Measurements from ENCODE around the gene CNOT6.
A peak's percentile ranks its signal among the peaks of the same experiment; 100 is the strongest.
"Not testable (repeated sequence)": the region's sequence is repeated elsewhere in the genome, so short reads cannot be mapped to it uniquely, and the experiment has no call there.

CNOT6 gene

GRCh38 chr5:180494060-180494509 lies at the start of gene CNOT6:
Gene CNOT6, plus strand, starts transcription at chr5:180494379. Its CDS starts 34,898 bp downstream, at chr5:180529277.
- peak; percentile 94 for DNase-seq

GRCh38 chr5:180454752-180455151 lies 39.4 kb upstream of the CNOT6 start:
- no peak for DNase-seq

DNA sequence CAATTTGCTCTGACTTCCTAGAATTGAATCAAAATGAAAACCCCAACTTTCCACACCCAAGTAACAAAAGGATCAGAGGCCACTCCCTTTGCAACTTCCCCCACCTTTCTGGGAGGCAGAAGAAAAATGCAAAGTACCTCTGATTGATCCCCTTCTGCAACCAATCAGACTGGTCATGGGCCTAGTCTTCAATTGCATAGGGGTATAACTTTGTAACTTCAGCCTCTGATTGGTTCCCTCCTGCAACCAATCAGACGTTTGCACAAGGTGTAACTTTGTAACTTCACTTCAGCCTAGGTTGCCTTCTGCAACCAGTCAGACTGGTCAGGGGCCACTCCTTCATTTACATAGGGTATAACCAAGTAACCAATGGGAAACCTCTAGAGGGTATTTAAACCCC lies 38.3 kb upstream of the CNOT6 start:
- DNase-seq = no peak

DNA sequence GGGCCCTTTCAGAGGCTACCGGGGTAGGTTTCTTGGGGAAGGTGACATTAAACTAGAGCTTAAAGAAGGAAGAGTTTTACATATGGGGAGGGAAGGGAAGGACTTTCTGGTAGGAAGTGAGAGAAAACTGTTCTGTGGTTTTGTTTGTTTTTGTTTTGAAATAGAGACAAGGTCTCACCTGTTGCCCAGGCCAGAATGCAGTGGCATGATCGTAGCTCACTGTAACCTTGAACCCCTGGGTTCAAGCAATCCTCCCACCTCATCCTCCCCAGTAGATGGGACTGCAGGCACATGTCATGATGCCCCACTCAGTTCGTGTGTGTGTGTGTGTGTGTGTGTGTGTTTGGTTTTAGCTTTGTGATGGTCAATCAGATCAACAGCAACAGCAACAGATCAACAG lies 37.4 kb upstream of the CNOT6 start:
- DNase-seq = no peak

GRCh38 chr5:180458852-180459673 lies 35.1 kb upstream of the CNOT6 start:
- DNase-seq = not testable (repeated sequence)

DNA sequence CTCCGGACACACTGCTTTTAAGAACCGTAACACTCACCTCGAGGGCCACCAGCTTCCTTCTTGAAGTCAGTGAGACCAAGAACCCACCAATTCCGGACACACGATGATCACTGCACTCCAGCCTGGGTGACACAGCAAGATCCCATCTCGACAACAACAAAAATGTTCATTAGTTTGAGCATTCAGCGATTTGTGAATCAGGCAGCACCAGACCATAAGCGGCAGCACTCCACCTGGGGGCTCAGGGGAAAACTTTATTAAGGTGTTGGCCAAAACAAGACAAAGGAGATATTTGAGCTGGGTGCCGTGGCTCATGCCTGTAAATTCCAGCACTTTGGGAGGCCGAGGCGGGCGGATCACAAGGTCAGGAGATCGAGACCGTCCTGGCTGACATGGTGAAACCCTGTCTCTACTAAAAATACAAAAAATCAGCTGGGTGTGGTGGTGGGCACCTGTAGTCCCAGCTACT lies 34.5 kb upstream of the CNOT6 start:
- DNase-seq = not testable (repeated sequence)

- DNase-seq = no peak
These were observed 33.3 kb upstream of the CNOT6 start for GRCh38 chr5:180460834-180461233.

DNA sequence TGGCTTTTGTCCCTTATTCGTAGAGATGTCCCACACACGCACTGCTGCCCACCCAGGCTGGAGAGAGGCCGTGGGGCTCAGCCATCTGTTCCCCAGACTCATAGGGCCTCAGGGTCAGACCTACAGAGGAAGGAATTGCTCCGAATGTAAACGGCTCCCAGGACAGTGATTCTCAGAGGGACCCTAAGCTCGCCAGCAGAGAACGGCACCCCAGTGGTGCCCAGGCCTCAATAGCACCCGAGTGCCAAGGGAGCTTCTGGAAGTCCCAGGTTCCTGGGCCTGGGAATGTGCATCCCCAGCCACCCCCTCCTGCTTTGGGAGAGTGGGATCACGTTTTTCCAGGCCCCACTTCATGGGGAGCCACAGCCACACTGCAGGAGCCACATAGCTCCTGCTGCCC lies 32.9 kb upstream of the CNOT6 start:
- DNase-seq = no peak

DNA sequence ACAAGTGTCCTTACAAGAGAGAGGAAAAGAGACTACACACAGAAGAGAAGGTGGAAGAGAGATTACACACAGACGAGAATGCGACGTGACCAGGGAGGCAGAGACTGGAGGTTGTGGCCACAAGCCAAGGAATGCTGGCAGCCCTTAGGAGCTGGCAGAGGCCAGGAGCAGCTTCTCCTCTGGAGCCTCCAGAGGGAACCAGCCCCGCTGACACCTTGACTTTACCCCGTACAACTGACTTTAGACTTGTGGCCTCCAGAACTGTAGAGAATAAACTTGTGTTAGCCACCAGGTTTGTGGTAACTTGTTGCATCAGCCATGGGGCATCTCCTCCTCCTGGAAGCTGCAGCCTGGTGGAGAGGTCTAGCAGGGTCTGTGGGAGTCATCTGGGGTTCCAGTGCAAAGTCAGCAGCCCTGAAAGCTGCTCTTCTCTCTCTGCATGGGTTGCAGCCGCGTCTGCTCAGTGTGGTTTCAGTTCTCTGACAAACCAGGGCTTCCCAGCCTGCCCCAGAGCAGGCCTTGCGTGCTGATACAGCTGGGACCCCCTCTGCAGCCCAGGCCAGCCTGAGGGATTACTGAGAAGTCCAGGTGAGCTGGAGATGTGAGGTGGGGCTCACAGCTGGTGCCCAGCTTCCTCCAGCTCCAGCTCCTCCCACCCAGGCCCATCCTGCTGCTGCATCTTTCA lies 30.8 kb upstream of the CNOT6 start:
- DNase-seq = no peak

DNA sequence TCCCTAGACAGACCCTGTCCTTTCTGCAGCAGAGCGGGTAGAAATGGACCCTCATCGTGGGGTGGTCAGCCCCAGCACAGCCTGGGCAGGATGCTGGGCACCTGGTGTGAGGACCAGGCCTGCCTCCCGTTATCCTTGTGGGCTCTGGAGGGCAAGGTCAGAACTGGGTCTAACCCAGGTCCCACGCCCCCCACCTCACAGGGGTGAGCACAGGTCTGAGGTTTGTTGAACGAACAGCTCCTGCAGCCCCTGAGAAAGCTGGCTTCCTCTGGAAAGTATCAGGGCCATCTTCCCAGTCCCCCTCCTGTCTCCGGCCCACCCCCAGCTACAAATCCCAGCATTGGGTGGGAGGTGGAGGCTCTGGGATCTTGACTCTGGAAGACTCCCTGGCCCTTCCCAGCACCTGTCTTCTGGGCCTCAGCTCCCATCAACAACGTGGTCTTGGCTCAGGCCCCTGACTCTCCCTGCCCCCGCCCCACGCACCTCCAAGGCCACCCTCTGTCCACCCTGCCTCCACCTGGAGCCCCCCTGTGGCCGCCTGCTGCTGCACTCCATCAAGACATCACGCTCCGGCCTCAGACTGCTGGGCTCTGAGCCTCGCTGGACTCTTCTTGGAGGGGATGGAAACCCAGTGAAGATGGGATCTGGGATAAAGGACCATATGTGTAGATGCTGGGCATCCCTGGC lies 30.1 kb upstream of the CNOT6 start:
- no peak for DNase-seq

DNA sequence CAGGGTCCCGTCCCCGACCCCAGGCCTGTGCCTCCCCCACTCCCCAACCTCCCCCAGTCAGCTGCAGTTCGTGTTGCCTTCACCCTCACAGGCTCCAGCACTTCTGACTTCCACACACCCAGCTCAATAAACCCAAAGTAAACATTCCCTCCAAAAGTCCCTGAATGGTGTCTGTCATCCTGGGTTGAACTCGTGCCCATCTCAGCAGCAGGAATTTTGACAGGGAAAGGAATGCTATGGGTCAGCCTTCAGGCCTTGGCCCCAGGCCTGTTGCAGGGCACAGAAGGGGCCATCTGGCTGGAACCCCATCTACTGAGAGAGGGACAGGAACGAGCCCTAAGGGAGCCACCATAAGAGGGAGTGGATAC lies 29.6 kb upstream of the CNOT6 start:
- no peak for DNase-seq

DNA sequence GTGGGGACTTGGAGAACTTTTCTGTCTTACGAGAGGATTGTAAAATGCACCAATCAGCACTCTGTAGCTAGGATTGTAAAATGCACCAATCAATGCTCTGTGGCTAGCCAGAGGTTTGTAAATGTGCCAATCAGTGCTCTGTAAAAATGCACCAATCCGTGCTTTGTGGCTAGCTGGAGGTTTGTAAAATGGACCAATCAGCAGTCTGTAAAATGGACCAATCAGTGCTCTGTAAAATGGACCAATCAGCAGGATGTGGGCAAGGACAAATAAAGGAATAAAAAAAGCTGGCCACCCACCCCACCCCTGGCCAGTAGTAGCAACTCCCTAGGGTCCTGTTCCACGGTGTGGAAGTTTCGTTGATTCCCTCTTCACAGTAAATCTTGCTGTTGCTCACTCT lies 29.1 kb upstream of the CNOT6 start:
- DNase-seq = not testable (repeated sequence)

- no peak for DNase-seq
These were observed 27.9 kb upstream of the CNOT6 start for GRCh38 chr5:180466316-180466715.

DNA sequence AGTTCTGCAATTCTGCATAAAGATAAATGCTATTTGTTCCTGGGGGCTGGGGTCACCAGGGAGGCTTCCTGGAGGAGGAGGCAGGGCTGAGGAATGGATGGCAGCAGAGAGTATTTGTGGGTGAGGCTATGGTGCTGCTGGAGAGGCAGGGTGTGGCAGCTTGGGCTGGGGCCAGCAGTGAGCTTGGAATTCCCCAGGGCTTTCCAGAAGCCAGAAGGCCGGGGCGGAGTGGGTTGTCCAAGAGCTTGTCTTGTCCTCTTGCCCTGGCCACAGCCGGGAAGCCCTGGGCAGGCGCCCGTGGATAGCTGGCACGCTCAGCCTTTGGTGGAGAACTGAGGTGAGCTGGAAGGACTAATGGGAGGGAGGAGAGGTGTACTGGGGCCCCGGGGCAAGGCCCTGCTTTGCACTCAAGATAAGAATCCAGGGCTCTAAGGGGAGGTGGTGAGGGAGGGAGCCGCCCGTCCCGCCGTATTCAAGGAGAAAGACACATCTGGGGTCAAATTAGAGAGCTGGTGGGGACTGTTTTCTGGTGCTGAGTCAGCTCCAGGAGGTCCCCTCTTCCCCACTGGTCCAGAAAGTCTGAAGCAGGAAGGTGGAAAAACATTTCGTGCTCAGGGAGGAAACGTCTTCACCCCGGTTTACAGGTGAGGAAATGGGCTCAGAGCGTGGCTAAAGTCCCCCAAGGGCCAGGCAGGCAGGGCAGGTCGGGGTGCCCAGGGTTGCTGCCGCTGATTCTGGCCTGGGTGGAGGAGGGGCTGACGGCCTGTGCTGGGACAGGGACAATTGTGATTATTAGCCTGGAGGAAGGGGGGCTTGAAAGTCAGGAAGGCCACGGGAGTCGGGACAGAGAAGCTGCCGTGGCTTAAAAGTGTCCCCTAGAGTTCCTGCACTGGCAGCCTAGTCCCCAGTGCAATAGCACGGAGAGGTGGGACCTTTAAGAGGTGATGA lies 26.9 kb upstream of the CNOT6 start:
- DNase-seq = no peak

- no peak for DNase-seq
These were observed 26.0 kb upstream of the CNOT6 start for GRCh38 chr5:180467989-180468731.

- DNase-seq = no peak
These were observed 25.2 kb upstream of the CNOT6 start for GRCh38 chr5:180468732-180469585.

DNA sequence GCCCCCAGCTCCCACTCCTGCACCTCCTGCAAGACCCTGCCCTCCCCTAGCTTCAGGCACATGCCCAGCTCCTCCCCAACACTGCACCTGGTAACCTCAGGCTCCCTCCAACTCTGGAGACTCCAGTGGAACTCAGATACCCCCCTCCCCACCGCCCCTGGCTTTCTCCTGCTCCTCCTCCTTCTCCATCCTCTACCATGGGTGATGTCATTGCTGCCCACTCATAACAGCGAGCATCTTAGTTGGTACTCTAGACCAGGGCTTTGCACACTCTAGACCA lies 24.7 kb upstream of the CNOT6 start:
- no peak for DNase-seq

- no peak for DNase-seq
These were observed 24.3 kb upstream of the CNOT6 start for GRCh38 chr5:180469866-180470265.

GRCh38 chr5:180470361-180470760 lies 23.8 kb upstream of the CNOT6 start:
- DNase-seq = no peak

DNA sequence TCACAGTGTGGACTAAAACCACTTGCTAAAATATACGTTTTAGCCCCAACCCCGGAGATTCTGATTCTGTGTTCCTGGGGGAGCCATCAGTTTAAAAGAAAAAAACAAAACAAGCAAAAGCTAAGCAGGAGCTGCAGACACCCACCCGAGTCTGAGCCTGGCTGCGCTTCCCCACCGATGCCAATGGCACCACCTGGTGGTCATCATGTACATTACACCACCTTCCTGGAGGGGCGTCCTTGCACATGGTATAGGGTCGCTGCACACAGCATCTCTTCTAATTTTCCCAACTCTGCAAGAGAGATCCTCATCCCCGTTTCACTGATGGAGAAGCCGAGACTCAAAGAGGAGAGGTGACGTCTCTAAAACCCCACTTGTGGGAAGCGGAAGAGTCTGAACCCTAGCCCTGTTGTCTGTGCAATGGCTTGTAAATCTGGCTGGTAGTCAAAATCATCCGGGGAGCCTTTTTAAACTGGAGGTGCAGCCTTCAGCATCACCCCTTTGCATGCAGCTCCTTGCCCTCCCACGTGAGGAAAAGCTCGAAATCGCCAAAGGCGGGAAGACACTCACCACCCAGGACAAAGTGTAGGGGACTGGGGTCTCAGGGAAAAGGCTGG lies 23.1 kb upstream of the CNOT6 start:
- DNase-seq = peak; percentile 65

DNA sequence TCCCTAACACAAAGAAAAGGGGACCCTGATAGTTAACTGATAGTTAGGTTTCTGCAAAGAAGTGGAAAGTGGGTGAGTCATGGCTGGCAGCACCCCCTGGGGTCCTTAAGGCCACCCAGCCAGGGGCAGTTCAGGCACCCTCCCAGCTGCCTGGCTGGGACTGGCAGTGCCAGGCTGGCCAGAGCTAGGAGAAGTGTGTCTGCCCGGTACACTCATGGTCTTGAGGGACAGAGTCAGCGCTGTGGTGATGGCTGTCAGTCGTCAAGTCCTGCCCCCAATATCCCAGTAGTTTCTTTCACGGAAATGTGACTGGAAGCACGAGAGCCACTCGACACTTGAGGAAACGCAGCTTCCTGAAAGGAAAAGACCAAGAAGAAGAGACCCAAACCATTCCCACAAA lies 22.3 kb upstream of the CNOT6 start:
- no peak for DNase-seq

Measured in activated CD4-positive, alpha-beta T cell treated with anti-CD3 and anti-CD28 coated beads for 48 hours (primary cell).